Stimulated activated CD8-positive, alpha-beta memory T cell treated with anti-CD3 and anti-CD28 coated beads, Interleukin-7, amount 100 ng/mL, for 48 hours (primary cell): ENCODE measurements around the gene TMEM271.

ENCODE experiments used
- DNase-seq, 2 donors: peaks; one replicate each; pipeline ENCODE4 v3.0.0-alpha.2; 2020; ENCODE audit warnings: low read depth in 1 of 2; ENCODE audit errors: extremely low read depth in 1 of 2

Gene TMEM271

GRCh38 chr4:581181-581580, 5.1 kb upstream of the TMEM271 start:
- DNase-seq = no peak

DNA sequence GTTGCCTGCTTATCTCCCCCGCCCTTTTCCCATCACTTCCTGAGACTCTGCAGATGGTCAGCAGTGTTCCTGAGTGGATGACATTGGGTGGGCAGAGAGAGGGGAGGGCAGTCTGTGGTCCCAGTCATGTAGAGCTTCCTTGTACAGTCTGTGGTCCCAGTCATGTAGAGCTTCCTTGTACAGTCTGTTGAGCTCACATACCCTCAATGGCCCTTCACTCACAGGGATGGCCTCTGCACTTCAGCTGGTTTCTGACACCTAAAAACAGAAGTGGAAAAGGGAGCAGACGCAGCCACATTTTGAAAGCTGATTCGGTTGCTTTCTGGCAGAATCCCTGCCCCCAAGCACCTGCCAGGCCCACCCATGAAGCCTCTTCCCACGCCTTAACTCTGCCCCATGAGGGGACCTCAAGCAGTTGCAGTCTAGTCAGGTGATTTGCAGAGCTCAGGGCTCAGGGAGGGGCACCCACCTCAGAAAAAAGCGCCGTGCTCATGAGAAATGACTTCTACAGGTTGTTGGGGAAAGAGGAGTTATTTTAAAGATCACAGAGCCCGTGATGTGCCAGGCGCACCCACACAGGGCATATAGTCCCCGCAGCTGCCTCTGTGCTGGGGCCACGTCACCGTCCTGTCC, 3.6 kb upstream of the TMEM271 start:
- no peak for DNase-seq

GRCh38 chr4:578451-579443, 2.7 kb upstream of the TMEM271 start:
- no peak for DNase-seq

GRCh38 chr4:577499-578450, 1.7 kb upstream of the TMEM271 start:
- no peak for DNase-seq

- DNase-seq = no peak
These were observed 950 bp upstream of the TMEM271 start for GRCh38 chr4:576991-577498.

- DNase-seq = no peak
These were observed 584 bp downstream of the TMEM271 start for GRCh38 chr4:575281-576141.

- DNase-seq = no peak
These were observed 1.5 kb downstream of the TMEM271 start for GRCh38 chr4:574346-575161.

DNA sequence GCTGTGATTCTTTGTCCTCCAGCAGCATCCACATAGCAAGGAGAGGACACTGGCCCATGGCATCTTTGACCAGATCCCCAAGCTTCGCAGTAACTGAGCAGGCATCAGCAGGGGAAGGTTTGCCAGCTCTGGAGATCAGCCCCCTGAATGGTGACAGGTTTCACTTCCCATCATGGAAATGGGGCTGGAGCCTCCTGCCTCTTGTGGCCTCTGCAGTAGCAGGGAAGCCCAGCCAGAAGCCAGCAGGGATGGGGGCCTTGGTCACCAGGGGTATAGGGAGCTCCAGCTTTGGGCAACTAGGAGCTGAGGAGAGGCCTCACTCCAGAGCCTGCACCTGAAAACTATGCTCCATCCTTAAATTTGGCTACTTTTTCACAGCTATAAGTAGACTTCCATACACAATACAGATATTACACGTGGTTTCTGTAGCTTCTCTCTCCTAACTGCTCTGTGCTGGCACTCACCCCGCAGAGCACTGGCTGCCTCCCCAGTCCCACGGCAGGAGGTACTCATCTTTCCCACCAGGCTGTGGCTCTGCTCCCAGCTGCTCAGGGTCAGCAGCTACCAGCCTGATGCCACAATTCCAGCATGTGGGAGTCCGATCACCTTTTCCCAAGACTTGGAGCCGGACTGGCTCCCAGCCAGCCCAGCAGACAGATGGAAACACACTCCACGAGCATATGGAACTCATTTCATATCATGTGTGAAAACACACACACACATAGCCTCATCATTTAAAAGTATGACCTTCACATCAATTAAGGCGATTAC, 2.8 kb downstream of the TMEM271 start:
- no peak for DNase-seq

DNA sequence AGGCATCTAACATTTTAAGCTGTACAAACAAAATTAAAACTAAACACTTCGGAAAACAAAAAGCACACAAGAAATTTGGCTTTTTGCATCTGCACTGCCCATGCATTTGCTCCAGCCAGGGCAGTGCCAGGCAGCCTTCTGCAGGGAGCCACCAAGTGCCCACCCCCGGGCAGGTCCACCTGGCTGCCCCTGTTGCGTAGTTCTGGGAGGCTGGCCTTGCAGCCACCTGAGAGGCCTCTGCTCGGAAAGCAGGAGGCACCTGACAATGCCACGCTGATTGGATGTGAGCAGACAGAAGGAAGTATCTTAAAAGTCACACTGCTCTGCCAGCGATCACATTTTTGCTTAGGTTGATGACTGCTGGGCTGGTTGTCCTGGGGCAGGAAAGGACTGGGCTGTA, 3.5 kb downstream of the TMEM271 start:
- no peak for DNase-seq

- no peak for DNase-seq
These were observed 4.1 kb downstream of the TMEM271 start for GRCh38 chr4:571838-572572.

GRCh38 chr4:570754-571153, 5.3 kb downstream of the TMEM271 start:
- no peak for DNase-seq

- no peak for DNase-seq
These were observed 6.0 kb downstream of the TMEM271 start for GRCh38 chr4:569958-570667.

DNA sequence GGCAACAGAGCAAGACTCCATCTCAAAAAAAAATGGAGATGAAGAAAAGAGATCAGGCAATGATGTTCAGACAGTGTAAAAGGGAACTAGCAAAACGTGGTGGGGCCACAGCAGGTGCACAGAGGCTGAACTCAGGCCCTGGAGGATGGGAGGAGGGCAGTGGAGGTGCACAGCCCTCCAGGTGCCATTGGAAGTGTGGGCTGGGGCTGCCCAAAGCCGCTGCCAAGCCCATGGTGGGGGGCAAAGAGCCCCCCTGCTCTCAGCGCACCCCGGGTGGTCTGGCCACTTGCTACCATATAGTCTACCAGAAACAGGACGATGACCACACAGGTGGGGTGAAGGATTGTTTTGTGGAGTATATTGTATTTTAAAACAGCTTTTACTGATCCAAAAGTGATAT, 7.1 kb downstream of the TMEM271 start:
- no peak for DNase-seq

GRCh38 chr4:568351-568652, 7.8 kb downstream of the TMEM271 start:
- no peak for DNase-seq

DNA sequence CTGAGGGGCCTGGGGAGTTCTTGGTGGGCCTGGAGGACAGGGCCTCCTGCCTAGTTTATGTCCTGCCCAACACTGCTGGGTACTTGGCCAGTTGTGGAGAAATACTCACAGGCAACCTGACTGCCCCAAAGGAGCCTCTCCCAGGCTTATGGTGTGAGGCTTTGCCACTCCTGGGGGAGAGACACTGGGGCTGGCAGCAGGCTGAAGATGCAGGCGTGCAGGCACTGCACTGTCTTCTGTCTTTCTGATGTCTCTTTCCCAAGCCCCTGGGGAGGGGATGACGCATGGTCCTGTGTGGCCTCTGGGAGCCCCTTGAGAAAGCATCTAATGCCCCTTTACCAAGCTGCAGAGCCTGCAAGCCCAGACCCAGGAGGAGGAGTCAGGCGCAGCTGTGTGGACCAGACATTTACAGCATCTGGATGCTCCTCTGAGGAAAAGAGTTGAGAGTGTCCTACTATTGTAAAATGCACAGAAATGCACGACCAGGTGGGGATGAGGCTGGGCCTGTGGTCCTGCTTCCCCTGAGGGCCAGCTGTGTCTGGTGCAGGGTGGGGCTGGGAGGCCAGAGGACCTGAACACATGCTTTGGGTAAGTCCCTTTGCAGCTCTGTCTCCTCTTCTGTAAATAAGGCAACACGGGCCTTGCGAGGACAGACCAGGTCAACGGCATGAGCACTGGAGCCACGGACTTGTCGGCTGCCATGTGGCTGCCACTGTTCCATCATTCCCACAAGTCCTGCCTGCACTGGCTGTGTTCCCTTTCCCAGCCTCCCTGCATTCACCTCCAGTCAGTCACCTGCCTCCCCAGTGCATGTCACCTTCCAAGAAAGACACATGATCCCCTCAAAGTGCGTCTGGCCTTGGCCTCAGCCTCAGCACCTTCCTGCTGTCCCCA, 8.4 kb downstream of the TMEM271 start:
- DNase-seq = no peak
